Prostate gland (tissue), 2 donors: Measurements from ENCODE around the gene TOMM5.

Experiments used
- POLR2AphosphoS5 ChIP-seq: sonication (generic); formaldehyde crosslinking; IDR thresholded peaks from one replicate; pipeline ENCODE4 v1.6.1; 2017; ENCODE audit warnings: antibody characterized with exemption
- TF ChIP-seq, protein P1 (sequence below), 4 experiments: fragments of 200-600 bp in 2 of 4; fragments of 450-650 bp in 2 of 4; sonication (generic) in 2 of 4; IDR thresholded peaks; 1 replicate in 3 of 4; 2 replicates in 1 of 4; pipeline ENCODE4 v1.5.1; 2016 to 2019; ENCODE audit warnings: antibody characterized with exemption in 4 of 4, mild to moderate bottlenecking in 2 of 4, moderate library complexity in 2 of 4

GRCh38 chr9:37582548-37583157 is 9.7 kb downstream of the TOMM5 start:
- TF ChIP-seq, protein P1, sequence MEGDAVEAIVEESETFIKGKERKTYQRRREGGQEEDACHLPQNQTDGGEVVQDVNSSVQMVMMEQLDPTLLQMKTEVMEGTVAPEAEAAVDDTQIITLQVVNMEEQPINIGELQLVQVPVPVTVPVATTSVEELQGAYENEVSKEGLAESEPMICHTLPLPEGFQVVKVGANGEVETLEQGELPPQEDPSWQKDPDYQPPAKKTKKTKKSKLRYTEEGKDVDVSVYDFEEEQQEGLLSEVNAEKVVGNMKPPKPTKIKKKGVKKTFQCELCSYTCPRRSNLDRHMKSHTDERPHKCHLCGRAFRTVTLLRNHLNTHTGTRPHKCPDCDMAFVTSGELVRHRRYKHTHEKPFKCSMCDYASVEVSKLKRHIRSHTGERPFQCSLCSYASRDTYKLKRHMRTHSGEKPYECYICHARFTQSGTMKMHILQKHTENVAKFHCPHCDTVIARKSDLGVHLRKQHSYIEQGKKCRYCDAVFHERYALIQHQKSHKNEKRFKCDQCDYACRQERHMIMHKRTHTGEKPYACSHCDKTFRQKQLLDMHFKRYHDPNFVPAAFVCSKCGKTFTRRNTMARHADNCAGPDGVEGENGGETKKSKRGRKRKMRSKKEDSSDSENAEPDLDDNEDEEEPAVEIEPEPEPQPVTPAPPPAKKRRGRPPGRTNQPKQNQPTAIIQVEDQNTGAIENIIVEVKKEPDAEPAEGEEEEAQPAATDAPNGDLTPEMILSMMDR (IDR thresholded peaks at IDR 0.05) = peak in 3 of 4 experiments; percentile 65 to 79 (median 74)
- TF ChIP-seq POLR2AphosphoS5 = peak; percentile 27
